ENCODE results near the gene TMEM270.

The TMEM270 gene

GRCh38 chr7:73888959-73889358 lies 28.0 kb downstream of the TMEM270 start:
- DNase-seq (ENCODE audit: low read depth) = no peak

- DNase-seq (ENCODE audit: low read depth) = no peak
Observed at GRCh38 chr7:73890555-73891147, 29.7 kb downstream of the TMEM270 start.

DNA sequence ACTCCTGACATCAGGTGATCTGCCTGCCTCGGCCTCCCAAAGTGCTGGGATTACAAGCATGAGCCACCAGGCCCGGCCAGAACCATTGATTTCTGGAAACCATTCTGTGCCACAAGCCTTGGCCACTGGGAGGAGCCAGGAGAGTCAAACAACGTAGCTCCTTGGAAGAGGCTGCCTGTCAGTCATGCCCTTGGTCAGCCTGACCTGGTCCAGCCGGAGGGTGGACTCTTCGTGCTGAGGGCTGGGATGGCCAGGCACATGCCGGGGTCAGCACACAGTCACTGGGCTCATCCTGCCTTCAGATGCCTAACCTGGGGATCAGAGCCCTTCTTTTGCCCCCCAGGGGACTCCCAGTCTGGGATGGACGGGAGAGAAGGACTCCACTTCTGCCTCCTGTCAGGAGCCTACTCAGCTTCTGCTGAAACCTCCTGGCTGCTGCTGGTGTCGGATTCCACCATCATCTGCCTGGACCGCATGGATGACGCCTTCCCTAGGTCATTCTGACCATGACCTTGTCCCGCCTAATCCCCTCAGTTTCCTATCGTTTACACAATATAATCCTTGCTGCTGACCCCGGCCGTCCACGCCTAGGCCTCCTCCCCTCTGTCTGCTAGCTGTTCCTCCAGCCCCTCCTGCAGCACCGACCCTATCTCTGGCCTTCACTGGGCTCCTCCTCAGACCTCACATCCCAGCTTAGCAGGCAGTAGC lies 30.4 kb downstream of the TMEM270 start:
- DNase-seq (ENCODE audit: low read depth) = no peak

DNA sequence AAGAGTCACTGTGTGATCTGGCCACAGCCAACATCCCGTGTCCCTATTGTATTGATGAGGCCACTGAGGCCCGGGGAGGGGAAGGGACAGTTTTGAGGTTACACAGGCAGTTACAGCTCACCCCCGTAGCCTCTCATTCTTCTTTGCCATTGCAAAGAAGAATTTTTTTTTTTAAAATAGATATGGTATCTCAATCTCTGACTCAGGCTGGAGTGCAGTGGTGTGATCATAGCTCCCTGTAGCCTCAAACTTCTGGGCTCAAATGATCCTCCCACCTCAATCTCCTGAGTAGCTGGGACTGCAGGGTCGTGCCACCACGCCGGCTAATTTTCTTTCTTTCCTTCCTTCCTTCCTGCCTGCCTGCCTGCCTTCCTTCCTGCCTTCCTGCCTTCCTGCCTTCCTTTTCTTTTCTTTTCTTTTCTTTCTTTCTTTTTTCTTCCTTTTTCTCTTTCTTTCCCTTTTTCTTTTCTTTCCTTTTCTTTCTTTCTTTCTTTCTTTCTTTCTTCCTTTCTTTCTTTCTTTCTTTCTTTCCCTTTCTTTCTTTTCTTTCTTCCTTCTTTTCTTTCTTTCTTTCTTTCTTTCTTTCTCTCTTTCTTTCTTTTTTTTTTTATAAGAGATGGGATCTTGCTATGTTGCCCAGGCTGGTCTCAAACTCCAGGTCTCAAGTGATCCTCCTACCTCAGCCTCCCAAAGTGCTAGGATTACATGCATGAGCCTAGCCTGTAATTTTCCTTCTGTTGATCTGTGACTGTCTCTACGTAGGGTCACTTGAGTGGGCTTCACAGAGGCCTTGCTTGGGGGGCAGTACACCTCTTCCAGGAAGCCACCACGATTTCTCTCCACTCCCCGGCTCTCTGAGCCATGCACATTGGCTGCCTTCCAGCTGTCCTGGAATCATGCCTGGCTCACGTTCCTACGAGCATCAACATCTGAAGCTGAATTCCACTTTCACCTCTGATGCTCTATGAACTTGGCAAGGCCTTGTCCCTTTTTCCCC lies 31.3 kb downstream of the TMEM270 start:
- no peak for DNase-seq (ENCODE audit: low read depth)

DNA sequence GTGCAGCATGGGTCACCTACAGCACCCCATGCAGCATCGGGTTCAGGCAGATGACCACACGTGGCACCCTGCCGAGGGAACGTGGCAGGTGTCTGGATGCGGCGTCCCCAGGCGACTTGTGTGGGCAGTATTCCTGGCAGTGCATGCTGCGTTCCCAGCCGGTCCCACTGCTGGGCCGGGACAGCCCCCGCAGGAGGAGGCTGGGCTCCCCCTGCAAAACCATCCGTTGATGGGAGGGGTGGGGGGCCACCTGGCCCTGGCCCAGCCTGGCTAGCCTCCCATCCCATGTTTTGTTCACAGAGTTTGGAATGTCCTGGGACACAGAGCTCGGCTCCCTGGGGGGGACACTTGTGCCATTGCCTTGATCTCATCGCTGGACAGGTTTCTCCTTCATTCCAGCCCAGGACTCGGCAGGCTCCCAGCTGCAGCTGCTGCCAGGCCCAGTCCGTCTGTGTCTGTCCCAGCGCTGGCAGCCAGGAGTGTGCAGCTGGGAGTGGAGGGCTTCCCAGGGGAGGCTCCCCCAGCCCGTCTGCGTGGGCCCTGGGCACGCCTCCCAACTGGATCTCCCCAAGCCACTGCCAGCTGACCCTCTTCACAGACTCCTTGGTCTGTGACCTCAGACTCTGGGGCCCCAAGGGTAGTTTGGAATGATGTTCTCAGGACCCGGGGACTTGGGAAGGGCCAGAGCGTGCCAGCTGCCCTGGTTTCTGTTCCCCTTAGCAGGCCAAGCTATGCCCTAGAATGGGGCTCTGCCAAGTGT lies 32.6 kb downstream of the TMEM270 start:
- no peak for DNase-seq (ENCODE audit: low read depth)

DNA sequence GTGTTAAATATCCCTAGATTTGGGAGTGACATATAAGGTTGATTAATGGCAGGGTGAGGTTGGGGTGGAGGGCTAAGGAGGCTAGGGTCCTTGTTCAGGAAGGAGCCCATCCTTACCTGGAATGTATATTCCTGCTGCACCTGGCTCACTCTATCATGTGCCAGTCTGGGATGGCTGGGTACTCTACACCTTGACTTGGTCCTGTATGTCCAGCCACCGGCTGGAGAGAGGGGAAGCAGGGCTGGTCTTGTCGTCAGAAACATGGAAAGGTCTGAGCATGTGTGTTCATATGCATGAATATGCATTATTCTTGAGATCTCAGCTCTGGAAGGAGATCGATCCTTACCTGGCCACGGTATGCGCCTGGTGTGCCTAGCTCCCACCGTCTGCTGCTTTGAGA lies 33.2 kb downstream of the TMEM270 start:
- no peak for DNase-seq (ENCODE audit: low read depth)

- DNase-seq (ENCODE audit: low read depth) = no peak
Observed at GRCh38 chr7:73894733-73895551, 34.0 kb downstream of the TMEM270 start.

DNA sequence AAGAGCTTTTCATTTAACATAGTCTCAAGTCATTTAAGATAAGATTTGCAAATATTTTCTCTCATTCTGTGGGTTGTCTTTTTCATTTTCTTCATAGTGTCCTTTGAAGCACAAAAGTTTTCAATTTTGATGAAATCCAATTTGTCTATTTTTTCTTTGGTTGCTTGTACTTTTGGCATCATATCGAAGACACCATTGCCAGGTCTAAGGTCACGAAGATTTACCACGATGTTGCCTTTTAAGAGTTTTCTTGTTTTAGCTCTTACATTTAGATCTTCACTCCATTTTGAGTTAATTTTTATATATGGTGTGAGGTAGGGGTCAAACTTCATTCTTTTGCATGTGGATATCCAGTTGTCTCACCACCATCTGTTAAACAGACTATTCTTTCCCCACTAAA lies 34.7 kb downstream of the TMEM270 start:
- no peak for DNase-seq (ENCODE audit: low read depth)

GRCh38 chr7:73896454-73896853 lies 35.5 kb downstream of the TMEM270 start:
- DNase-seq (ENCODE audit: low read depth) = no peak

DNA sequence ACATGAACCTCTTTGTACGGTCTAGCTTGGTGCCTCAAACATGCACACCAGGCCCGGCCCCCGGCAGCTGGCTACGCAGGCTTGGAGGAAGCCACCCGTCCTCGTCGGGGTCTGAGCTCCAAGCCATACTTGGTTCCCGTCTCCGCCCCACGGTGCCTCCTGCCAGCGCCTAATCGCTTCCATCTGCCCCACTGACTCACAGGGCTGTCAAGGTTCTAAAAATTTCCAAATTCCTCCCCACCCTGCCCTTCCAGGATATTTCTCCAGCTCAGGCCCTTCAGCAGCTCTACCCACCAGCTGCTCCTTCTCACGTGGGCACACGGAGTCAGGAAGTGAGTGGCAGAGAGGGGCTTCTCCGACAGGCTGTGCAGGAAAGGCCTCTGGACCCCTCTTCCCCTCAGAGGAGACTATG lies 38.8 kb downstream of the TMEM270 start:
- no peak for DNase-seq (ENCODE audit: low read depth)

DNA sequence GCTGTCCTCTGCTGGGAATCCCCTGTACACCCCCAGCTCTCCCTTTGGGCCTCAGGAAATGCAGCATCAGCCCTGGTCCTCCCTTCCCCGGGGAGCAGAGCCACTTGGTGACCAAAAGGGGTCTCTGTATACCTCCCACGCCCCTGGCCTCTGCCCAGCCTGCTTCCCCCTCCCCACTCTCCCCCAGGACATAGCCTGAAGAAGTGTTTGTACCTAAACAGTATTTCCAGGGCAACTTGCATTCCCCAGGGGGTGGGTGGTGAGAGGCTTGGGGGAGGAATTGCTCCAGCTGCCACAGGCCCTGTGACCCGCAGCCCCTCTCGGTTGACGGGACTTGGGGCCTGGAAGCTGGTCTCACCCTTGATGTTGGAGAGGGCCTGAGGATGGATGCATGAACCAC lies 39.3 kb downstream of the TMEM270 start:
- DNase-seq (ENCODE audit: low read depth) = no peak

- DNase-seq (ENCODE audit: low read depth) = no peak
Observed at GRCh38 chr7:73901231-73901822, 40.4 kb downstream of the TMEM270 start.

GRCh38 chr7:73901823-73902597 lies 41.1 kb downstream of the TMEM270 start:
- no peak for DNase-seq (ENCODE audit: low read depth)

GRCh38 chr7:73903321-73904218 lies 42.6 kb downstream of the TMEM270 start:
- DNase-seq (ENCODE audit: low read depth) = no peak

DNA sequence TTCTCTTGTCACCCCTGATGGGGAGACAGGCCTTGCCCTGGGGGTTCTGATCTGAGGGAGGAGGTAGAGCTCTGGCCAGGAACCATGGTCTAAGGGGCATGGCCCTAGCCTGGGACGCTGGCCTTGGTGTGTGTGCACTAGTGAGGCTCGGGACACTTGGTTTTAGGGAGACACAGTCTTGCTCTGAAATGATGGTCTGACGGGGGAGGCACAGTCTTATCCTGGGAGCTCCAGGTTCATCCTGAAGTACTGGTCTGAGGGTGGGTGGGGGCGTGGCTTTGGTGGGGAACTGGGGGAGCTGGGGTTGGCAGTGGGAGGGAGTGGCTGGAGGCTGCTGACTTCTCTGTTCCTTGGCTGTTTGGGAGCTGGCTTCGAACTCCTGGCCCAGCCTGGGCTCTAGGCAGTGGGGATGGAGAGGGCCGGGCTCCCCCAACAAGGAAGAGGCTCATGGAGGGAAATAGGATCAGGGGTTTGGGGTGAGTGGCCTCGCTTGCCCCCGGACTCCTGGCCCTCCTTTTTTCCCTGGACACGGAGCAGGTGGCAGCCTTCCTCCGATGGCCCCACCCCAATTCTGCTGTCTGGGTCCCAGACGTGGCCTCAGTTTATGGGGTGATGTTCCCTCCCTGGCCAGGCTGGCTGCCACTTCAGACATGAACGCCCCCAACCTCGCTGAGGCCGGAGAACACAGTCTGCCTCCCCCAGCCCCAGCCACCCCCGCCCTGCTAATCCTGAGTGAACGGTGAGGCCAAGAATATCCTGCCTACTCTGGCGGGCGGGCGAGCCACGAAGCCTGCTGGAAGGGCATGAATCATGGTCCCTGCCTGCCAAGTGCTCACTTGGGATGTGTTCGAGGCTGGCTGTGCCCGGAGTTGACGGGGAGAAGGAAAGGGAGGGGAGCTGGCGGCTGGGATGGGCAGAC lies 43.5 kb downstream of the TMEM270 start:
- DNase-seq (ENCODE audit: low read depth) = no peak

- DNase-seq (ENCODE audit: low read depth) = no peak
Observed at GRCh38 chr7:73905360-73905759, 44.4 kb downstream of the TMEM270 start.

DNA sequence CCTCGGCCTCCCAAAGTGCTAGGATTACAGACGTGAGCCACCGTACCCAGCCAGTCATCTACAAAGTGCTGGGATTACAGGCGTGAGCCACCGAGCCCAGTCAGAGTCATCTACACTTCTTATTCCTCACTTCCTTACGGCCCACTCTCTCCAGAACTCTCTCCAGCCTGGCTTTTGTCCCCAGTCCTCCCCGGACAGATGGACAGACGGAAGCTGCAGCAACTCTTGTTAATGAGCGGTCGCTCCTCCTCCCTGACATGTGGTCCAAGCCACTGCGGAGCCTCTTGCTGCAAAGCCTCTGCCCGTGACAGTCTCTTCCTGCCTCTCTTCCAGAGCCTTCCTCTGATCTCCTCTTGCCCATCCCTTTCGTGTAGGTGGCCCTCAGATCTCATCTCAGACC lies 45.9 kb downstream of the TMEM270 start:
- DNase-seq (ENCODE audit: low read depth) = no peak

Data from stimulated activated CD4-positive, alpha-beta T cell treated with anti-CD3 and anti-CD28 coated beads, Interleukin-2, amount 100 ng/mL, for 4 hours (primary cell).